Measurements from ENCODE around the gene UBALD1.

The UBALD1 gene

GRCh38 chr16:4659363-4660353, 45.0 kb upstream of the UBALD1 start:
- H3K4me3 ChIP-seq (replicated peaks; ENCODE audit: low read depth, low read length) = no peak overlapping the region
- H3K36me3 ChIP-seq (ENCODE audit: control insufficient read depth, insufficient read depth, low read length) = peaks cover 40% of the 10 kb centered on the region
- no peaks in the 10 kb centered on the region for H3K27me3 ChIP-seq (replicated peaks; ENCODE audit: control insufficient read depth, insufficient read depth, low read length)
- TF ChIP-seq CTCF (IDR thresholded peaks at IDR 0.05; ENCODE audit: insufficient read depth, low read length, poor library complexity, severe bottlenecking) = no peak
- DNase-seq (ENCODE audit: extremely low read depth, insufficient read length) = no peak

GRCh38 chr16:4656695-4657686, 42.3 kb upstream of the UBALD1 start:
- Histone ChIP-seq H3K27me3 (replicated peaks; ENCODE audit: control insufficient read depth, insufficient read depth, low read length) (no peaks in the 10 kb centered on the region), H3K4me3 (replicated peaks; ENCODE audit: low read depth, low read length) (no peak overlapping the region), H3K36me3 (ENCODE audit: control insufficient read depth, insufficient read depth, low read length) (peaks cover 41% of the 10 kb centered on the region)
- TF ChIP-seq CTCF (IDR thresholded peaks at IDR 0.05; ENCODE audit: insufficient read depth, low read length, poor library complexity, severe bottlenecking) = no peak
- no peak for DNase-seq (ENCODE audit: extremely low read depth, insufficient read length)

- TF ChIP-seq CTCF (IDR thresholded peaks at IDR 0.05; ENCODE audit: insufficient read depth, low read length, poor library complexity, severe bottlenecking) = no peak
Observed at GRCh38 chr16:4656221-4656620, 41.5 kb upstream of the UBALD1 start.

GRCh38 chr16:4655801-4656200, 41.1 kb upstream of the UBALD1 start:
- no peak for TF ChIP-seq CTCF (IDR thresholded peaks at IDR 0.05; ENCODE audit: insufficient read depth, low read length, poor library complexity, severe bottlenecking)
- no peaks in the 10 kb centered on the region for H3K27me3 ChIP-seq (replicated peaks; ENCODE audit: control insufficient read depth, insufficient read depth, low read length)
- no peak overlapping the region for H3K4me3 ChIP-seq (replicated peaks; ENCODE audit: low read depth, low read length)
- H3K36me3 ChIP-seq (ENCODE audit: control insufficient read depth, insufficient read depth, low read length) = peaks cover 45% of the 10 kb centered on the region
- no peak for DNase-seq (ENCODE audit: extremely low read depth, insufficient read length)

More at GRCh38 chr16:4656221-4656620, 41.5 kb upstream of the UBALD1 start:
- Histone ChIP-seq H3K36me3 (ENCODE audit: control insufficient read depth, insufficient read depth, low read length) (peaks cover 43% of the 10 kb centered on the region), H3K4me3 (replicated peaks; ENCODE audit: low read depth, low read length) (no peak overlapping the region), H3K27me3 (replicated peaks; ENCODE audit: control insufficient read depth, insufficient read depth, low read length) (no peaks in the 10 kb centered on the region)
- DNase-seq (ENCODE audit: extremely low read depth, insufficient read length) = no peak

GRCh38 chr16:4654964-4655590, 40.4 kb upstream of the UBALD1 start:
- Histone ChIP-seq H3K36me3 (ENCODE audit: control insufficient read depth, insufficient read depth, low read length) (peaks cover 44% of the 10 kb centered on the region), H3K4me3 (replicated peaks; ENCODE audit: low read depth, low read length) (no peak overlapping the region), H3K27me3 (replicated peaks; ENCODE audit: control insufficient read depth, insufficient read depth, low read length) (no peaks in the 10 kb centered on the region)
- no peak for DNase-seq (ENCODE audit: extremely low read depth, insufficient read length)
- no peak for TF ChIP-seq CTCF (IDR thresholded peaks at IDR 0.05; ENCODE audit: insufficient read depth, low read length, poor library complexity, severe bottlenecking)

Data from GM06990 (cell line).